ENCODE results near the gene ACLY. TPM values are rescaled to one million over a fixed set of nuclear protein-coding genes. Genes with fewer than 3 reads are reported as not detected.

Gene ACLY
- total and polyA plus RNA-seq, 2 of the 13 experiments (the other 11 are each of a cell fraction or from before 2014, with no cell fraction given) = 111 to 218 TPM

DNA sequence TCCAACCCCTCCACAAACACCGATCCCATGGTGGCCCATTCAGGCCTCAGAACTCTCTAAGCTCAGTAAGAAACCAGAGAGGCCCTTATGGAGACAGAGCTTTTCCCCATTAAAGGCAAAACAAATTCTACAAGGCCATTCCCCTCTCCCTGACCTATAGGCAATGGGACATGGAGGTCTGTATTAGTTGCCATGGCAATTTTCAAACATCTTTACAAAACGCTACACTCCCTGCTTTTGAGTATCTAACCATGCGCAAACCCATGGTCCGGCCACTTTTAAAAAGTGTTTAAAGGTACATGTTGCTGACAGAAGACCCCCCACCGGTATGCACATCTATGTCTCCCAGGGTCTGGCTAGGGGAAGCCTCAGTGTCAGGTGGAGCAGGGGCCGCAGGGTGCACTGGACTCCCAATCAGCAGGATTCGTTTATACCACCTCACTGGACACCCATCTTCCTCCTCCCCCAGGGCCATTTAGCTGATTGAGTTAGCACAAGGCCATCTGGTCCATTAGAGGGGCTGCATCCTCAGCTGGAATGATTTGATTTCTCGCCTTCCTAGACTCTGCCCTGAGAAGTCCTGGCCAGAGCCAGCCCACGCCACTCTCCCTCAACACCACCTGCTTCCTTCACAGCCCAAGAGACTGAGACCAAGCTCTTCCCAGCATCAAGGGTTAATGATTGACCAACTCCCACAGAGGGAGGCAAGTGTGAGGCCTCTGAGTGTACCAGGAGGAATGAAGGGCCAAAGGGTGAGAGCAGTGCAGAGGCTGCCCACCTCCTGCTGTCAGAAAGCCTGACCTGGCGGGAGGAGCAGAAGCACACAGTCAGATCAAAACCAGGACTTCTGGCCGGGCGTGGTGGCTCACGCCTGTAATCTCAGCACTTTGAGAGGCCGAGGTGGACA is 10.9 kb downstream of the ACLY start (continued):
- TF ChIP-seq, protein P1, sequence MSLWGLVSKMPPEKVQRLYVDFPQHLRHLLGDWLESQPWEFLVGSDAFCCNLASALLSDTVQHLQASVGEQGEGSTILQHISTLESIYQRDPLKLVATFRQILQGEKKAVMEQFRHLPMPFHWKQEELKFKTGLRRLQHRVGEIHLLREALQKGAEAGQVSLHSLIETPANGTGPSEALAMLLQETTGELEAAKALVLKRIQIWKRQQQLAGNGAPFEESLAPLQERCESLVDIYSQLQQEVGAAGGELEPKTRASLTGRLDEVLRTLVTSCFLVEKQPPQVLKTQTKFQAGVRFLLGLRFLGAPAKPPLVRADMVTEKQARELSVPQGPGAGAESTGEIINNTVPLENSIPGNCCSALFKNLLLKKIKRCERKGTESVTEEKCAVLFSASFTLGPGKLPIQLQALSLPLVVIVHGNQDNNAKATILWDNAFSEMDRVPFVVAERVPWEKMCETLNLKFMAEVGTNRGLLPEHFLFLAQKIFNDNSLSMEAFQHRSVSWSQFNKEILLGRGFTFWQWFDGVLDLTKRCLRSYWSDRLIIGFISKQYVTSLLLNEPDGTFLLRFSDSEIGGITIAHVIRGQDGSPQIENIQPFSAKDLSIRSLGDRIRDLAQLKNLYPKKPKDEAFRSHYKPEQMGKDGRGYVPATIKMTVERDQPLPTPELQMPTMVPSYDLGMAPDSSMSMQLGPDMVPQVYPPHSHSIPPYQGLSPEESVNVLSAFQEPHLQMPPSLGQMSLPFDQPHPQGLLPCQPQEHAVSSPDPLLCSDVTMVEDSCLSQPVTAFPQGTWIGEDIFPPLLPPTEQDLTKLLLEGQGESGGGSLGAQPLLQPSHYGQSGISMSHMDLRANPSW (CRISPR knock-in tag; IDR thresholded peaks at IDR 0.05; ENCODE audit: borderline replicate concordance) = no peak
- no peak for TF ChIP-seq KAT2B (IDR thresholded peaks at IDR 0.05; ENCODE audit: borderline replicate concordance, low read depth, low read length)
- TF ChIP-seq GTF2F1 (IDR thresholded peaks at IDR 0.05; ENCODE audit: low read length) = no peak
- no peak for TF ChIP-seq EHMT2 (IDR thresholded peaks at IDR 0.05; ENCODE audit: borderline replicate concordance, low read depth, low read length)
- TF ChIP-seq, protein P2, sequence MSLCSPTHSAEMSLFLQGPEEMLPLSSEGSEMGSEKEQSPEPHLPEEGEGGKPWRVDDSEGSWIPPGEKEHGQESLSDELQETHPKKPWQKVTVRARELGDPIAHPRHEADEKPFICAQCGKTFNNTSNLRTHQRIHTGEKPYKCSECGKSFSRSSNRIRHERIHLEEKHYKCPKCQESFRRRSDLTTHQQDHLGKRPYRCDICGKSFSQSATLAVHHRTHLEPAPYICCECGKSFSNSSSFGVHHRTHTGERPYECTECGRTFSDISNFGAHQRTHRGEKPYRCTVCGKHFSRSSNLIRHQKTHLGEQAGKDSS (CRISPR knock-in tag; IDR thresholded peaks at IDR 0.05; ENCODE audit: borderline replicate concordance, low read depth) = peak; percentile 96; the same call in 1 of the 2 replicates
- peak; percentile 99 for TF ChIP-seq ZNF652 (CRISPR knock-in tag; IDR thresholded peaks at IDR 0.05; ENCODE audit: borderline replicate concordance, low read depth)
- TF ChIP-seq ZNF329 (CRISPR knock-in tag; IDR thresholded peaks at IDR 0.05; ENCODE audit: low read depth) = no peak
- TF ChIP-seq ZNF530 (CRISPR knock-in tag; IDR thresholded peaks at IDR 0.05; ENCODE audit: low read depth) = no peak
- TF ChIP-seq, protein P3, sequence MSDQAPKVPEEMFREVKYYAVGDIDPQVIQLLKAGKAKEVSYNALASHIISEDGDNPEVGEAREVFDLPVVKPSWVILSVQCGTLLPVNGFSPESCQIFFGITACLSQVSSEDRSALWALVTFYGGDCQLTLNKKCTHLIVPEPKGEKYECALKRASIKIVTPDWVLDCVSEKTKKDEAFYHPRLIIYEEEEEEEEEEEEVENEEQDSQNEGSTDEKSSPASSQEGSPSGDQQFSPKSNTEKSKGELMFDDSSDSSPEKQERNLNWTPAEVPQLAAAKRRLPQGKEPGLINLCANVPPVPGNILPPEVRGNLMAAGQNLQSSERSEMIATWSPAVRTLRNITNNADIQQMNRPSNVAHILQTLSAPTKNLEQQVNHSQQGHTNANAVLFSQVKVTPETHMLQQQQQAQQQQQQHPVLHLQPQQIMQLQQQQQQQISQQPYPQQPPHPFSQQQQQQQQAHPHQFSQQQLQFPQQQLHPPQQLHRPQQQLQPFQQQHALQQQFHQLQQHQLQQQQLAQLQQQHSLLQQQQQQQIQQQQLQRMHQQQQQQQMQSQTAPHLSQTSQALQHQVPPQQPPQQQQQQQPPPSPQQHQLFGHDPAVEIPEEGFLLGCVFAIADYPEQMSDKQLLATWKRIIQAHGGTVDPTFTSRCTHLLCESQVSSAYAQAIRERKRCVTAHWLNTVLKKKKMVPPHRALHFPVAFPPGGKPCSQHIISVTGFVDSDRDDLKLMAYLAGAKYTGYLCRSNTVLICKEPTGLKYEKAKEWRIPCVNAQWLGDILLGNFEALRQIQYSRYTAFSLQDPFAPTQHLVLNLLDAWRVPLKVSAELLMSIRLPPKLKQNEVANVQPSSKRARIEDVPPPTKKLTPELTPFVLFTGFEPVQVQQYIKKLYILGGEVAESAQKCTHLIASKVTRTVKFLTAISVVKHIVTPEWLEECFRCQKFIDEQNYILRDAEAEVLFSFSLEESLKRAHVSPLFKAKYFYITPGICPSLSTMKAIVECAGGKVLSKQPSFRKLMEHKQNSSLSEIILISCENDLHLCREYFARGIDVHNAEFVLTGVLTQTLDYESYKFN (CRISPR knock-in tag; conservative IDR thresholded peaks at IDR 0.05) = peak; percentile 95
- peak; percentile 18; the same call in 1 of the 2 replicates for TF ChIP-seq HMG20B (CRISPR knock-in tag; conservative IDR thresholded peaks at IDR 0.05)
- TF ChIP-seq HCFC1 (IDR thresholded peaks at IDR 0.05; ENCODE audit: low read depth, low read length) = no peak
- TF ChIP-seq ISL2 (CRISPR knock-in tag; IDR thresholded peaks at IDR 0.05) = peak; percentile 62
- no peak for TF ChIP-seq ZNF10 (CRISPR knock-in tag; IDR thresholded peaks at IDR 0.05; ENCODE audit: borderline replicate concordance, low read depth)
- TF ChIP-seq, protein P4, sequence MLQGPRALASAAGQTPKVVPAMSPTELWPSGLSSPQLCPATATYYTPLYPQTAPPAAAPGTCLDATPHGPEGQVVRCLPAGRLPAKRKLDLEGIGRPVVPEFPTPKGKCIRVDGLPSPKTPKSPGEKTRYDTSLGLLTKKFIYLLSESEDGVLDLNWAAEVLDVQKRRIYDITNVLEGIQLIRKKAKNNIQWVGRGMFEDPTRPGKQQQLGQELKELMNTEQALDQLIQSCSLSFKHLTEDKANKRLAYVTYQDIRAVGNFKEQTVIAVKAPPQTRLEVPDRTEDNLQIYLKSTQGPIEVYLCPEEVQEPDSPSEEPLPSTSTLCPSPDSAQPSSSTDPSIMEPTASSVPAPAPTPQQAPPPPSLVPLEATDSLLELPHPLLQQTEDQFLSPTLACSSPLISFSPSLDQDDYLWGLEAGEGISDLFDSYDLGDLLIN (CRISPR knock-in tag; IDR thresholded peaks at IDR 0.05; ENCODE audit: borderline replicate concordance) = no peak
- TF ChIP-seq RAD51 (IDR thresholded peaks at IDR 0.05; ENCODE audit: borderline replicate concordance) = no peak
- TF ChIP-seq ZFYVE20 (CRISPR knock-in tag; IDR thresholded peaks at IDR 0.05; ENCODE audit: borderline replicate concordance, low read depth) = no peak
- TF ChIP-seq DR1 (CRISPR knock-in tag; IDR thresholded peaks at IDR 0.05) = peak; percentile 56; the same call in 1 of the 2 replicates
- TF ChIP-seq TCF7 (IDR thresholded peaks at IDR 0.05; ENCODE audit: low read depth) = no peak

All from HepG2 (cell line).